ENCODE data around the gene BEX1.

DNA sequence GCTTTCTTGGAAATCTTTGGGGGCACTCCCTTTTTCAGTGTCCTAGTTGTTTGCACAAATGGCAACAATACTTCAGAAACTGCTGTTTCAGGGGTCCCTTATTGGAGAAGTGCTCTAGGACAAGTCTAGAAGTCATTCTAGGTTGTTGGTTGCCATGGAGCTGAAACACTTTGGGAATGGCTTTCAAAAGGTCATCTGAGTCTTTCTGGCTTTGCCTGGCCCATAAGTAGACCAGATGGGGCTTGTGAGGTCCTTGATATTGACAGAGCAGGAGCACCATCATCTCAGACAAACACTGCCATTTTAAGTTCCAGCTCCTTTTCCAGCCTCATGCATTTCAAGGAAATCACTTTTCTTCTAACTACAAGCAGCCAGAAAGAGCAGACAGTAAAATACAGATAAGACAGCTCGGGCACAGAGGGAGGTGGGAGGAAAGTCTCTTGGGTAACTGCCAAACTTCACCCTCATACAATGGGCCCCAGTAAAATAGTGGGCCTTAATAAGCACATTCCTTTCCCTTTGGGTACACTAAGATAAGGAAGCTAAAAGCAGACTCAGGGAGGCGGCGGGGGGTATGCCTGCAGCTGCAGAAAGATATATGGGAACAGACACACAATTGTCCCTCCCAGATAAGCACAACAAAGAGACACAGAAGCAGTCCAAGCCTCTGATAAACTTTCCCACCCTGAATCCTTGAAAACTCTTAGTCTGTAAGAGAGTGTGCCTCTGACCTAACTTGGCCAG, 37.5 kb upstream of the BEX1 start:
- TF ChIP-seq, protein P1, sequence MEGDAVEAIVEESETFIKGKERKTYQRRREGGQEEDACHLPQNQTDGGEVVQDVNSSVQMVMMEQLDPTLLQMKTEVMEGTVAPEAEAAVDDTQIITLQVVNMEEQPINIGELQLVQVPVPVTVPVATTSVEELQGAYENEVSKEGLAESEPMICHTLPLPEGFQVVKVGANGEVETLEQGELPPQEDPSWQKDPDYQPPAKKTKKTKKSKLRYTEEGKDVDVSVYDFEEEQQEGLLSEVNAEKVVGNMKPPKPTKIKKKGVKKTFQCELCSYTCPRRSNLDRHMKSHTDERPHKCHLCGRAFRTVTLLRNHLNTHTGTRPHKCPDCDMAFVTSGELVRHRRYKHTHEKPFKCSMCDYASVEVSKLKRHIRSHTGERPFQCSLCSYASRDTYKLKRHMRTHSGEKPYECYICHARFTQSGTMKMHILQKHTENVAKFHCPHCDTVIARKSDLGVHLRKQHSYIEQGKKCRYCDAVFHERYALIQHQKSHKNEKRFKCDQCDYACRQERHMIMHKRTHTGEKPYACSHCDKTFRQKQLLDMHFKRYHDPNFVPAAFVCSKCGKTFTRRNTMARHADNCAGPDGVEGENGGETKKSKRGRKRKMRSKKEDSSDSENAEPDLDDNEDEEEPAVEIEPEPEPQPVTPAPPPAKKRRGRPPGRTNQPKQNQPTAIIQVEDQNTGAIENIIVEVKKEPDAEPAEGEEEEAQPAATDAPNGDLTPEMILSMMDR (IDR thresholded peaks at IDR 0.05), result no peak
- no peak for TF ChIP-seq POLR2A (IDR thresholded peaks at IDR 0.05)

All from body of pancreas (tissue), 4 donors.